ENCODE results near the gene PALLD. TPM values are rescaled to one million over a fixed set of nuclear protein-coding genes. Genes with fewer than 3 reads are reported as not detected.

The PALLD gene
- total RNA-seq, 1 experiment from 2014 or later, result 23.7 TPM

- CTCF ChIA-PET, result interaction anchor here (1.0 to 1.3 kb wide), 2 partner anchors 41 to 43 kb away, joined by 3 read pairs; no protein-coding TSS in a partner anchor
- no peaks in the 10 kb centered on the region for H3K36me3 Mint-ChIP-seq
- no peaks in the 10 kb centered on the region for H3K4me1 Mint-ChIP-seq
- H3K9me3 Mint-ChIP-seq, result no peaks in the 10 kb centered on the region
- TF ChIP-seq OVOL2 (CRISPR knock-in tag; IDR thresholded peaks at IDR 0.05; ENCODE audit: borderline replicate concordance) (no peak), ZNF138 (CRISPR knock-in tag; conservative IDR thresholded peaks at IDR 0.05) (no peak), MXD4 (CRISPR knock-in tag; IDR thresholded peaks at IDR 0.05; ENCODE audit: borderline replicate concordance) (no peak), TEAD4 (CRISPR knock-in tag; IDR thresholded peaks at IDR 0.05) (no peak), ZBTB21 (CRISPR knock-in tag; IDR thresholded peaks at IDR 0.05; ENCODE audit: borderline replicate concordance) (no peak), ZNF263 (CRISPR knock-in tag; IDR thresholded peaks at IDR 0.05; ENCODE audit: low read depth) (no peak), ZNF671 (CRISPR knock-in tag; IDR thresholded peaks at IDR 0.05) (no peak)
- POLR2A ChIA-PET, result no interaction called here
- DNase-seq (ENCODE audit: low spot score) (no peak), ATAC-seq (no peak)
- no peaks in the 10 kb centered on the region for H3K27me3 Mint-ChIP-seq (ENCODE audit: low read depth)
- H3K4me3 Mint-ChIP-seq, result no peak overlapping the region
- H3K27ac Mint-ChIP-seq, result no peak overlapping the region
Observed at GRCh38 chr4:168674077-168674747, 177.4 kb downstream of the PALLD start.

GRCh38 chr4:168674866-168675265 lies 178.0 kb downstream of the PALLD start:
- Mint-ChIP-seq H3K27ac (no peak overlapping the region), H3K4me3 (no peak overlapping the region), H3K36me3 (no peaks in the 10 kb centered on the region), H3K27me3 (ENCODE audit: low read depth) (no peaks in the 10 kb centered on the region), H3K4me1 (no peaks in the 10 kb centered on the region), H3K9me3 (no peaks in the 10 kb centered on the region)
- ChIA-PET CTCF (interaction anchor here (1.0 to 1.3 kb wide), 2 partner anchors 42 to 44 kb away, joined by 3 read pairs; no protein-coding TSS in a partner anchor), POLR2A (no interaction called here)
- ATAC-seq (no peak), DNase-seq (ENCODE audit: low spot score) (no peak)
- TF ChIP-seq ZBTB43 (CRISPR knock-in tag; IDR thresholded peaks at IDR 0.05) (no peak), ATF2 (CRISPR knock-in tag; IDR thresholded peaks at IDR 0.05; ENCODE audit: borderline replicate concordance, low read depth) (no peak), ATF1 (CRISPR knock-in tag; IDR thresholded peaks at IDR 0.05) (no peak), HMGXB4 (CRISPR knock-in tag; IDR thresholded peaks at IDR 0.05) (no peak)

- Mint-ChIP-seq H3K27me3 (ENCODE audit: low read depth) (no peaks in the 10 kb centered on the region), H3K4me1 (no peaks in the 10 kb centered on the region), H3K4me3 (no peak overlapping the region), H3K27ac (no peak overlapping the region), H3K9me3 (no peaks in the 10 kb centered on the region), H3K36me3 (no peaks in the 10 kb centered on the region)
- no peak for DNase-seq (ENCODE audit: low spot score)
- CTCF ChIA-PET, result no interaction called here
- ATAC-seq, result no peak
- POLR2A ChIA-PET, result no interaction called here
- TF ChIP-seq FOXP4 (CRISPR knock-in tag; IDR thresholded peaks at IDR 0.05) (no peak), PRRX2 (CRISPR knock-in tag; IDR thresholded peaks at IDR 0.05) (no peak), AFF4 (CRISPR knock-in tag; IDR thresholded peaks at IDR 0.05; ENCODE audit: borderline replicate concordance) (no peak), CREB1 (CRISPR knock-in tag; IDR thresholded peaks at IDR 0.05) (no peak), NR1H2 (CRISPR knock-in tag; IDR thresholded peaks at IDR 0.05) (no peak), ZNF425 (CRISPR knock-in tag; conservative IDR thresholded peaks at IDR 0.05) (no peak), FOXK1 (CRISPR knock-in tag; IDR thresholded peaks at IDR 0.05) (no peak)
Observed at GRCh38 chr4:168677063-168677462, 180.2 kb downstream of the PALLD start.

All from WTC11 (cell line).